HG03442 (cell line): ENCODE results near the gene FRMPD3.
A peak's percentile ranks its signal among the peaks of the same experiment; 100 is the strongest.
"Not testable (repeated sequence)": the region's sequence is repeated elsewhere in the genome, so short reads cannot be mapped to it uniquely, and the experiment has no call there.

ENCODE experiments used
- ATAC-seq: cut with Tn5 transposase; IDR thresholded peaks from one replicate; pipeline ENCODE4 v1.9.1; 2021; ENCODE audit warnings: mild to moderate bottlenecking, moderate library complexity; ENCODE audit not compliant: unreplicated experiment

Gene FRMPD3

GRCh38 chrX:107448998-107449835, at the start of gene FRMPD3:
Gene FRMPD3, plus strand, starts transcription at chrX:107449652. Its CDS starts 76,937 bp downstream, at chrX:107526589.
- ATAC-seq, result no peak

GRCh38 chrX:107420571-107420970, 28.9 kb upstream of the FRMPD3 start:
- ATAC-seq, result no peak

- no peak for ATAC-seq
Measured at GRCh38 chrX:107421337-107421861, 28.1 kb upstream of the FRMPD3 start.

- no peak for ATAC-seq
Measured at GRCh38 chrX:107429090-107429489, 20.4 kb upstream of the FRMPD3 start.

GRCh38 chrX:107440187-107440586, 9.3 kb upstream of the FRMPD3 start:
- no peak for ATAC-seq

- ATAC-seq, result no peak
Measured at GRCh38 chrX:107440692-107441091, 8.8 kb upstream of the FRMPD3 start.

GRCh38 chrX:107442914-107443527, 6.4 kb upstream of the FRMPD3 start:
- ATAC-seq, result no peak

GRCh38 chrX:107445146-107445545, 4.3 kb upstream of the FRMPD3 start:
- ATAC-seq, result no peak

- ATAC-seq, result no peak
Measured at GRCh38 chrX:107445631-107446030, 3.8 kb upstream of the FRMPD3 start.

GRCh38 chrX:107447642-107448041, 1.8 kb upstream of the FRMPD3 start:
- no peak for ATAC-seq

- ATAC-seq, result no peak
Measured at GRCh38 chrX:107448625-107448997, 841 bp upstream of the FRMPD3 start.

- ATAC-seq, result no peak
Measured at GRCh38 chrX:107450823-107451509, 1.5 kb downstream of the FRMPD3 start.

GRCh38 chrX:107451731-107452130, 2.3 kb downstream of the FRMPD3 start:
- ATAC-seq, result no peak

GRCh38 chrX:107452581-107452980, 3.1 kb downstream of the FRMPD3 start:
- ATAC-seq, result no peak

GRCh38 chrX:107454302-107454701, 4.8 kb downstream of the FRMPD3 start:
- ATAC-seq, result peak; percentile 96

GRCh38 chrX:107457289-107457688, 7.8 kb downstream of the FRMPD3 start:
- ATAC-seq, result no peak

GRCh38 chrX:107465932-107466620, 16.6 kb downstream of the FRMPD3 start:
- peak; percentile 94 for ATAC-seq

GRCh38 chrX:107467271-107467670, 17.8 kb downstream of the FRMPD3 start:
- ATAC-seq, result no peak

- no peak for ATAC-seq
Measured at GRCh38 chrX:107470198-107470597, 20.7 kb downstream of the FRMPD3 start.

GRCh38 chrX:107470971-107471370, 21.5 kb downstream of the FRMPD3 start:
- no peak for ATAC-seq

GRCh38 chrX:107471420-107471819, 22.0 kb downstream of the FRMPD3 start:
- ATAC-seq, result not testable (repeated sequence)
